ENCODE measurements around the gene POLA1.

The POLA1 gene

DNA sequence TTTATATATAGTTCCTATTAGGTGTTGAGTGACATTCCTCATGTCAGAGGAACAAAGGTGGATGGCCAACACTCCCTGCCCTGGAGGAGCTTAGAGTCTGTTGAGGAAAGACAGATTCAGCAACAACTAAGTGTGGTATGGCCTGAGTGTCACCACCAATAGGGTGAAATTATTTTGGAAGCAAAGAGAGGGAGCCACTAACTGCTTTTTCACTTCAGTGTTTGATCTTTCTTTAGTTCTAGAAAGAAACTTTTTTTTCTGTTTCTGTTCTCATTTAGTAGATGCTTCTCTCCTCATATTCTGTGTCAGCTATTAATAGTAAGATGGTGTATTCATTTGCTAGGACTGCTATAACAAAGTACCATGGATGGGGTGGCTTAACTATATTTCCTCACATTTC is 240.6 kb downstream of the POLA1 start:
- Histone ChIP-seq H3K4me1 (ENCODE audit: low read length) (peaks cover 9% of the 10 kb centered on the region), H3K9ac (ENCODE audit: low read length) (no peak overlapping the region), H3K36me3 (replicated peaks; ENCODE audit: insufficient read depth, low read length) (no peaks in the 10 kb centered on the region), H3K27ac (ENCODE audit: low read length) (no peak overlapping the region), H3K9me3 (replicated peaks; ENCODE audit: insufficient read depth, low read length) (no peaks in the 10 kb centered on the region), H3K4me3 (ENCODE audit: low read length) (no peak overlapping the region), H3K4me2 (ENCODE audit: low read depth, low read length) (no peak overlapping the region), H3F3A (ENCODE audit: insufficient read depth, low read length) (no peaks in the 10 kb centered on the region), H3K27me3 (replicated peaks; ENCODE audit: insufficient read depth, low read length) (no peaks in the 10 kb centered on the region), H2AFZ (ENCODE audit: low read length) (no peak overlapping the region), H3K79me2 (ENCODE audit: low read length) (no peaks in the 10 kb centered on the region), H3K9me2 (replicated peaks; ENCODE audit: insufficient read depth, low read length) (no peaks in the 10 kb centered on the region), H4K20me1 (ENCODE audit: insufficient read depth, low read length) (no peaks in the 10 kb centered on the region)
- DNase-seq = no peak
- TF ChIP-seq EZH2 (optimal IDR thresholded peaks at IDR 0.05; ENCODE audit: low read depth, low read length) (no peak), EZH2phosphoT487 (IDR thresholded peaks at IDR 0.05; ENCODE audit: low read length) (no peak)
- TF ChIP-seq, protein P1, sequence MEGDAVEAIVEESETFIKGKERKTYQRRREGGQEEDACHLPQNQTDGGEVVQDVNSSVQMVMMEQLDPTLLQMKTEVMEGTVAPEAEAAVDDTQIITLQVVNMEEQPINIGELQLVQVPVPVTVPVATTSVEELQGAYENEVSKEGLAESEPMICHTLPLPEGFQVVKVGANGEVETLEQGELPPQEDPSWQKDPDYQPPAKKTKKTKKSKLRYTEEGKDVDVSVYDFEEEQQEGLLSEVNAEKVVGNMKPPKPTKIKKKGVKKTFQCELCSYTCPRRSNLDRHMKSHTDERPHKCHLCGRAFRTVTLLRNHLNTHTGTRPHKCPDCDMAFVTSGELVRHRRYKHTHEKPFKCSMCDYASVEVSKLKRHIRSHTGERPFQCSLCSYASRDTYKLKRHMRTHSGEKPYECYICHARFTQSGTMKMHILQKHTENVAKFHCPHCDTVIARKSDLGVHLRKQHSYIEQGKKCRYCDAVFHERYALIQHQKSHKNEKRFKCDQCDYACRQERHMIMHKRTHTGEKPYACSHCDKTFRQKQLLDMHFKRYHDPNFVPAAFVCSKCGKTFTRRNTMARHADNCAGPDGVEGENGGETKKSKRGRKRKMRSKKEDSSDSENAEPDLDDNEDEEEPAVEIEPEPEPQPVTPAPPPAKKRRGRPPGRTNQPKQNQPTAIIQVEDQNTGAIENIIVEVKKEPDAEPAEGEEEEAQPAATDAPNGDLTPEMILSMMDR (IDR thresholded peaks at IDR 0.05; ENCODE audit: low read length) = no peak

DNA sequence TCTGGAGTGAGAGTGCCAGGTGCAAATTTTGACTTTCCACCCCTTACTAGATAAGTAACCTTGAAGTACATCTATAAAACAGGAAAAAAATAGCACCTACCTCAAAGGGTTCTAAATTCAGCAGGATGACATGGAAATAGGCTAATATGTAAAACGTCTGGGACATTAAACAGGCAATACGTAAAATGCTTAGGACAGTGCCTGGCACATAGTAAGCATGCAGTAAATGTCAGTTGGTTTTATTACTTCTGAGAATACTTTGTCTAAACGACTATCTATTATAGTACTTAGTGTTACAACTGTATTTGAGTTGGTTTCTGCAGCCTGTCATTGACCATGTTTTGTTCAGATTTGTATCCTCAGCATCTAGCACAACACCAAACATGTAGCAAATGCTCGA is 251.3 kb downstream of the POLA1 start:
- Histone ChIP-seq H3F3A (ENCODE audit: insufficient read depth, low read length) (no peaks in the 10 kb centered on the region), H3K4me3 (ENCODE audit: low read length) (no peak overlapping the region), H3K9me2 (replicated peaks; ENCODE audit: insufficient read depth, low read length) (no peaks in the 10 kb centered on the region), H3K9ac (ENCODE audit: low read length) (no peak overlapping the region), H3K9me3 (replicated peaks; ENCODE audit: insufficient read depth, low read length) (no peaks in the 10 kb centered on the region), H3K4me2 (ENCODE audit: low read depth, low read length) (no peak overlapping the region), H3K27me3 (replicated peaks; ENCODE audit: insufficient read depth, low read length) (no peaks in the 10 kb centered on the region), H3K4me1 (ENCODE audit: low read length) (no peaks in the 10 kb centered on the region), H2AFZ (ENCODE audit: low read length) (no peak overlapping the region), H3K36me3 (replicated peaks; ENCODE audit: insufficient read depth, low read length) (no peaks in the 10 kb centered on the region), H3K79me2 (ENCODE audit: low read length) (no peaks in the 10 kb centered on the region), H4K20me1 (ENCODE audit: insufficient read depth, low read length) (no peaks in the 10 kb centered on the region), H3K27ac (ENCODE audit: low read length) (no peak overlapping the region)
- DNase-seq = no peak
- TF ChIP-seq EZH2phosphoT487 (IDR thresholded peaks at IDR 0.05; ENCODE audit: low read length) = no peak
- TF ChIP-seq EZH2 (optimal IDR thresholded peaks at IDR 0.05; ENCODE audit: low read depth, low read length) = no peak
- TF ChIP-seq, protein P1 (IDR thresholded peaks at IDR 0.05; ENCODE audit: low read length) = no peak

DNA sequence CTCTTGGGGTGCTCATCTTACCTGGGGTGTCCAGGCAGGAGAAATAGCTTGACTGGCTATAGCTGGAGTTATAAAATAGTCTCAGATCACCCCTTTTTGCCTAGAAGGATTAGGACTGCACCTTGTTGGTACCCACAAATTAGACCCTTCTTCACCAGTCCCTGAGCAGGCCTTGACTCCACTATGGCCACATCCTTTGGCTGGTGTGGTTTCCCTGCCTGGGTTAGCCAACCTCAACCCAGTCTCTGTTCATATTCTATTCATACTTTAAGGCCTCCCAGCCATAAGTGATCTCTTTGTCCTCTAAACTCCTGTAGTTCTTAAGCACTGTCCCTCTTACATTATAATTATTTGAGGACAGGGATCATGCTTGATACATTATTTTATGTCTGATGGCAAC is 252.7 kb downstream of the POLA1 start:
- no peak overlapping the region for H3K4me3 ChIP-seq (ENCODE audit: low read length)
- TF ChIP-seq EZH2phosphoT487 (IDR thresholded peaks at IDR 0.05; ENCODE audit: low read length) (no peak), EZH2 (optimal IDR thresholded peaks at IDR 0.05; ENCODE audit: low read depth, low read length) (no peak)
- TF ChIP-seq, protein P1 (IDR thresholded peaks at IDR 0.05; ENCODE audit: low read length) = no peak
- no peaks in the 10 kb centered on the region for H3K27me3 ChIP-seq (replicated peaks; ENCODE audit: insufficient read depth, low read length)
- no peak overlapping the region for H3K9ac ChIP-seq (ENCODE audit: low read length)
- no peak overlapping the region for H2AFZ ChIP-seq (ENCODE audit: low read length)
- no peak for DNase-seq
- no peak overlapping the region for H3K27ac ChIP-seq (ENCODE audit: low read length)
- no peaks in the 10 kb centered on the region for H4K20me1 ChIP-seq (ENCODE audit: insufficient read depth, low read length)
- no peak overlapping the region for H3K4me2 ChIP-seq (ENCODE audit: low read depth, low read length)
- no peaks in the 10 kb centered on the region for H3K9me2 ChIP-seq (replicated peaks; ENCODE audit: insufficient read depth, low read length)
- H3K9me3 ChIP-seq (replicated peaks; ENCODE audit: insufficient read depth, low read length) = no peaks in the 10 kb centered on the region
- H3K4me1 ChIP-seq (ENCODE audit: low read length) = no peaks in the 10 kb centered on the region
- H3K79me2 ChIP-seq (ENCODE audit: low read length) = no peaks in the 10 kb centered on the region
- H3F3A ChIP-seq (ENCODE audit: insufficient read depth, low read length) = no peaks in the 10 kb centered on the region
- H3K36me3 ChIP-seq (replicated peaks; ENCODE audit: insufficient read depth, low read length) = no peaks in the 10 kb centered on the region

Data from MM.1S (cell line).